HUES48 (cell line): ENCODE results near the gene CCNK.

Experiments
- H3K27ac ChIP-seq: one replicate; pipeline ENCODE4 v1.7.0; 2013; ENCODE audit warnings: low read depth, low read length, inconsistent platforms
- H3K27me3 ChIP-seq: 2 replicates; pipeline ENCODE4 v1.6.1; 2013; ENCODE audit warnings: mild to moderate bottlenecking, low read length; ENCODE audit not compliant: control insufficient read depth, insufficient read depth
- H3K36me3 ChIP-seq: 2 replicates; pipeline ENCODE4 v1.6.1; 2013; ENCODE audit warnings: low read length; ENCODE audit not compliant: control insufficient read depth, insufficient read depth
- H3K4me1 ChIP-seq: 2 replicates; pipeline ENCODE4 v1.6.1; 2013; ENCODE audit warnings: mild to moderate bottlenecking, low read length; ENCODE audit not compliant: control insufficient read depth, insufficient read depth
- H3K4me3 ChIP-seq: 2 replicates; pipeline ENCODE4 v1.5.1; 2013; ENCODE audit warnings: mild to moderate bottlenecking, low read depth, low read length
- H3K9ac ChIP-seq: 2 replicates; pipeline ENCODE4 v1.6.1; 2013; ENCODE audit warnings: mild to moderate bottlenecking, low read depth, low read length, moderate library complexity
- H3K9me3 ChIP-seq: 2 replicates; pipeline ENCODE4 v1.6.1; 2013; ENCODE audit warnings: low read length; ENCODE audit not compliant: control insufficient read depth, insufficient read depth

Gene CCNK

GRCh38 chr14:99514552-99515300 lies 33.5 kb downstream of the CCNK start:
- H3K9me3 ChIP-seq: no peaks in the 10 kb centered on the region
- no peak overlapping the region for H3K27ac ChIP-seq
- H3K9ac ChIP-seq: no peak overlapping the region
- H3K4me1 ChIP-seq: peaks cover 6% of the 10 kb centered on the region; the same call in 1 of the 2 replicates
- peaks cover 22% of the 10 kb centered on the region for H3K36me3 ChIP-seq
- no peaks in the 10 kb centered on the region for H3K27me3 ChIP-seq
- H3K4me3 ChIP-seq: no peak overlapping the region

- H3K27ac ChIP-seq: no peak overlapping the region
- H3K27me3 ChIP-seq: no peaks in the 10 kb centered on the region
- no peak overlapping the region for H3K4me3 ChIP-seq
- peaks cover 20% of the 10 kb centered on the region; the same call in 1 of the 2 replicates for H3K36me3 ChIP-seq
- peaks cover 6% of the 10 kb centered on the region; the same call in 1 of the 2 replicates for H3K4me1 ChIP-seq
- no peak overlapping the region for H3K9ac ChIP-seq
- H3K9me3 ChIP-seq: no peaks in the 10 kb centered on the region
Observed at GRCh38 chr14:99515301-99516155, 34.3 kb downstream of the CCNK start.

- no peaks in the 10 kb centered on the region for H3K27me3 ChIP-seq
- H3K36me3 ChIP-seq: peaks cover 17% of the 10 kb centered on the region; the same call in 1 of the 2 replicates
- no peak overlapping the region for H3K4me3 ChIP-seq
- H3K9me3 ChIP-seq: no peaks in the 10 kb centered on the region
- H3K4me1 ChIP-seq: no peaks in the 10 kb centered on the region
- no peak overlapping the region for H3K27ac ChIP-seq
- H3K9ac ChIP-seq: no peak overlapping the region
Observed at GRCh38 chr14:99516156-99516870, 35.1 kb downstream of the CCNK start.

- Histone ChIP-seq H3K9ac (no peak overlapping the region), H3K36me3 (peaks cover 13% of the 10 kb centered on the region; the same call in 1 of the 2 replicates), H3K27ac (no peak overlapping the region)
Observed at GRCh38 chr14:99516871-99517642, 35.8 kb downstream of the CCNK start.

GRCh38 chr14:99517643-99518381 lies 36.6 kb downstream of the CCNK start:
- Histone ChIP-seq H3K27ac (no peak overlapping the region), H3K9ac (no peak overlapping the region), H3K27me3 (no peaks in the 10 kb centered on the region), H3K4me1 (peaks cover 9% of the 10 kb centered on the region), H3K9me3 (no peaks in the 10 kb centered on the region), H3K36me3 (peaks cover 10% of the 10 kb centered on the region; the same call in 1 of the 2 replicates), H3K4me3 (no peak overlapping the region)

More at GRCh38 chr14:99516871-99517642, 35.8 kb downstream of the CCNK start:
- no peak overlapping the region for H3K4me3 ChIP-seq
- H3K9me3 ChIP-seq: no peaks in the 10 kb centered on the region
- H3K4me1 ChIP-seq: peaks cover 2% of the 10 kb centered on the region; the same call in 1 of the 2 replicates
- H3K27me3 ChIP-seq: no peaks in the 10 kb centered on the region

GRCh38 chr14:99518441-99519346 lies 37.5 kb downstream of the CCNK start:
- no peak overlapping the region for H3K27ac ChIP-seq
- H3K27me3 ChIP-seq: no peaks in the 10 kb centered on the region
- H3K4me1 ChIP-seq: peaks cover 18% of the 10 kb centered on the region
- peaks cover 10% of the 10 kb centered on the region; the same call in 1 of the 2 replicates for H3K36me3 ChIP-seq
- no peaks in the 10 kb centered on the region for H3K9me3 ChIP-seq
- H3K4me3 ChIP-seq: no peak overlapping the region
- H3K9ac ChIP-seq: no peak overlapping the region

- H3K9me3 ChIP-seq: no peaks in the 10 kb centered on the region
- H3K36me3 ChIP-seq: peaks cover 7% of the 10 kb centered on the region; the same call in 1 of the 2 replicates
- no peak overlapping the region for H3K4me3 ChIP-seq
- H3K27ac ChIP-seq: no peak overlapping the region
- no peaks in the 10 kb centered on the region for H3K27me3 ChIP-seq
- no peak overlapping the region for H3K9ac ChIP-seq
- H3K4me1 ChIP-seq: peaks cover 24% of the 10 kb centered on the region
Observed at GRCh38 chr14:99519347-99519881, 38.2 kb downstream of the CCNK start.

- H3K36me3 ChIP-seq: peaks cover 1% of the 10 kb centered on the region; the same call in 1 of the 2 replicates
- H3K9ac ChIP-seq: no peak overlapping the region
- H3K27me3 ChIP-seq: no peaks in the 10 kb centered on the region
- no peak overlapping the region for H3K4me3 ChIP-seq
- no peaks in the 10 kb centered on the region for H3K9me3 ChIP-seq
- peaks cover 30% of the 10 kb centered on the region for H3K4me1 ChIP-seq
- no peak overlapping the region for H3K27ac ChIP-seq
Observed at GRCh38 chr14:99519931-99520421, 38.8 kb downstream of the CCNK start.

- Histone ChIP-seq H3K27ac (no peak overlapping the region), H3K9me3 (no peaks in the 10 kb centered on the region), H3K9ac (no peak overlapping the region), H3K36me3 (no peaks in the 10 kb centered on the region), H3K4me3 (no peak overlapping the region), H3K27me3 (no peaks in the 10 kb centered on the region), H3K4me1 (peaks cover 36% of the 10 kb centered on the region)
Observed at GRCh38 chr14:99520571-99521081, 39.4 kb downstream of the CCNK start.
